GM19099 (cell line): ENCODE data around the gene HOXA11.

ENCODE experiments used
- POLR2A ChIP-seq: IDR thresholded peaks from 3 replicates; pipeline ENCODE4 v1.6.1; 2011; ENCODE audit warnings: low read depth; ENCODE audit not compliant: insufficient read length; ENCODE audit errors: extremely low read depth

Gene HOXA11

DNA sequence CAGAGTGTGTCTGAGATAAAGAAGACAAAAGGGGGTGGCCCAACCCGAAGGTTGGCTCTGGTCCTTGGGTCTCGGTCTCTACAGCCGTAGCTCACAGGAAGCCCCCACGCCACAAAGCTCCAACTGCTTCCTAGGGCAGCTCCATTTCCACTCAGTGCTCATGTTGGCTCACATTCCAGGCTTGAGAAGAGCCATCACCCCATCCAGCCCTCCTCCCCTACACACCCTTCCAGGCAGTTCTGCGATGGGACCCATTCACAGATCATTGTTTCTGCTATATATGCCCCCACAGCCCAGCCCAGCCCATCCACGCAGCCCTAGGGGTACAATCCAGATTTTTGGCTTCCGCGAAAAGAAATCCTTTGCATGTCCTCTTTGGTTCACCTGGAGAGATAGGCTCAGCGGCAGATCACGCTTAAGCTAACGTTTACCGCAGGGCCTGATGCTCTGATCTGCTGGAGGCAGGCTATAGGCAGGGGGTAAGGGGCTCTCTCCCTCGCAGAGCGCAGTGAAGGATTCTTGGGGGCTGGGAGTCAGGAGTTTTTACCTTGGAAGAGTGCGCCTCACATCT lies 6.2 kb upstream of the HOXA11 start:
- no peak for TF ChIP-seq POLR2A

- TF ChIP-seq POLR2A = no peak
Measured at GRCh38 chr7:27189997-27190748, 5.1 kb upstream of the HOXA11 start.

DNA sequence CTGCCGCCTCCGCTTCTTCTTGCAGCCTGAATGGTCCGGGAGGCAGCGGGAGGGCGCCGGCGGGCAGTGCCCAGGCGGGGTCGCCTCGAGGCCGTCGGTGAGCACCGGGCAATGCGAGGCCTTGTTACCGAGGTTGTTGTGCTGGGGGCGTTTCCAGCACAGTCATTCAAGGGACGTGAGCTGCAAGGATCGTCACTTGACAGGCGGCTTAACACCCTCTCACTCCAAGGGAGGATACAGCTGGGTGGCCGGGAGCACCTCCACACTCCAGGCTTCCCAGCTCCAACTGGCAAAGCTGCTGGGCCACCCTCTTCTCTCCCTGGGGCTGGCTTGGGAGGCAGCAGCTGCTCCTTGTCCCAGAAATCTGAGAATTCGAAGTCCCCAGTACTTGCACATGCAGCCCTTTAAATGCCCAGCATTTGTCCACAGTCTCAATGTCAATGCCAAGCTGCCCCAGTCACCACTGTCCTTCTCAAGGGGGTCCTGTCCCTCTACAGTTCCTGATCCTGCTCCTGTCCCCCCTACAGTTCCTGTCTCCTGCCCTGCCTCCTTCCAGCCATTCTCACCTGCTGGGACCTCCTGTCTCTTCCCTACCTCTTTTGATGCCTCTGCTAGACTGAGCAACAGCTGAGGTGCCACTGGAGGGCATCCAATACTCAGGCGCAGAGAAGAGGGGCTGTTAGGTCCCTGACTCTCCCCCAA lies 4.4 kb upstream of the HOXA11 start:
- TF ChIP-seq POLR2A = no peak

- no peak for TF ChIP-seq POLR2A
Measured at GRCh38 chr7:27188386-27189294, 3.6 kb upstream of the HOXA11 start.

DNA sequence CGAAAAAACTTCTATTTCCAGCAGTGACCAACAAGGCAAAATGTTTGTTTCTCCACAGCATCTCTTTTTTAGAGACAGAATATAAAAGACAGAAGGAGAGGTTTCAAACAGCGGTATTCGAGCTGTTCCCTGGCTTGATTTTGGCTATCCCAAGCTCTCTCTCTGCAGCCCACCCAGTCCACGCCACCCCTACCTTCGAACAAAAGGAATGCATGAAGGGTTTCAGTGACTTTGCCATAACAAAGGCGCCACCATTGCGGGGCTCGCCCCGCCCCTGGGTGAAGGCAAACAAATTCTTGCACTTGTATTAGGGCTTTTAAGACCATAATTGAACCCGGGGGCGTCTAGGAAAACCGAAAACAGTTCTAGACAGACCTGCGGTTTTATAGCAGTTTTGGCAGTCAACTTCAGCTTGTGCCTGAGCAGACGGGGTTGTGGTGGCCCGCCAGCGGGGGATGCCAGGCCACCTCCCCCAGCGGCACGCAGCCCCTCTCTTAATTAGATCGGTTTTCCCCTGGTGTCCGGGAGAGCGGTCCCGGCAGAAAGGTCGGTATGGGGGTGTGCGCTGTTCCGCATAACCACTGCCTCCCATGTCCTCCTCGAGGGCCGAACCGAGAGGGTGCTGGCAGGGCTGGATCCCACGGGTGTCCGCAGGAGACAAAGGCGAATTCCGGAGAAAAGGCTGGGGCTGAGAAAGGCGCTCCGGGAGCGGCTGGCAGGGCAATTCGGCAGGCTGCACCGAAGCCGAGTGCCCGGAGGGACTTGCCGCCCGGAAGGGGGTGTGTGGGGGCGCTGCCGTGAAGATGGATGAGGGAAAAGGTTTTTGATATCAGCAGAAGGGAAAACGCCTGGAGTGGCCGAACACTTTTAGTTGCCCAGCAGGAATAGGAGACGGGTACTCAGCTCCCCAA lies 2.7 kb upstream of the HOXA11 start:
- TF ChIP-seq POLR2A = no peak

DNA sequence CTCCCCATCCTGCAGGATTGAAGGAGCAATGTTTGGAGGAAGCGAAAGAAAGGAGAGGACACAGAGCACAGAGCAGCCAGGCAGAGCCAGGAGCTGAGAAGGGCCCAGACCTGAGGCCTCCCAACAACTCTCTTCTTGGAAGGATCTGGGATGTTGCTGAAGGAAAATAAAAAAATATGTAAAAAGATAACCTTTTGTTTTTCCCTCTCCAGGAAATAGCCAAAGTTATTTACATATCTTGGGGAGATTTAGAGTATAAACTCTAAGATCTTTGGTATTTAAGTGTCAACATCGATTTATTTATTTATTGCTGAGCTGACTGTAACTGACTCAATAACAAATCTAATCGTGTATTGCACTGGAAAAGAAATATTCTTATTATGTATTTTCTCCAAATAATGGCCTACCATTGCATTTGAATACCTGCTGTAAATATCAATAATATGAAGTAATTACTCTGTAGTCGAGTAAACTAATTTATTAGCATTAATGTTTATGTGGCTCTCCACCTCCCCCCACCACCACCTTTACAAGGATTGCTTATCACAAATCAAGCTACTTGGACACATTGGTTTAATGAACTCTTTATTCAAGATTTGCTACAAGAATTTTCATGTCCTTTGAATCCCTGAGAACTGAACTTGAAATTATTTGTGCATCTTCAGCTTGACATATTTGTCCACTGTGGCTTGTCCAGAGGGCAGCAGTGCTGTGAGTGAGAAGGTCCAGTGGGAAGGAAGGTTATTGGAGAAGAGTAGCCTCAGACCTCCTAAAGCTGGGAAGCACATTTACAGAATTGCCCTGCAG lies 1.8 kb upstream of the HOXA11 start:
- TF ChIP-seq POLR2A = no peak

GRCh38 chr7:27185854-27186667 lies 1.0 kb upstream of the HOXA11 start:
- no peak for TF ChIP-seq POLR2A

GRCh38 chr7:27184337-27185012 lies 557 bp downstream of the HOXA11 start:
- no peak for TF ChIP-seq POLR2A

DNA sequence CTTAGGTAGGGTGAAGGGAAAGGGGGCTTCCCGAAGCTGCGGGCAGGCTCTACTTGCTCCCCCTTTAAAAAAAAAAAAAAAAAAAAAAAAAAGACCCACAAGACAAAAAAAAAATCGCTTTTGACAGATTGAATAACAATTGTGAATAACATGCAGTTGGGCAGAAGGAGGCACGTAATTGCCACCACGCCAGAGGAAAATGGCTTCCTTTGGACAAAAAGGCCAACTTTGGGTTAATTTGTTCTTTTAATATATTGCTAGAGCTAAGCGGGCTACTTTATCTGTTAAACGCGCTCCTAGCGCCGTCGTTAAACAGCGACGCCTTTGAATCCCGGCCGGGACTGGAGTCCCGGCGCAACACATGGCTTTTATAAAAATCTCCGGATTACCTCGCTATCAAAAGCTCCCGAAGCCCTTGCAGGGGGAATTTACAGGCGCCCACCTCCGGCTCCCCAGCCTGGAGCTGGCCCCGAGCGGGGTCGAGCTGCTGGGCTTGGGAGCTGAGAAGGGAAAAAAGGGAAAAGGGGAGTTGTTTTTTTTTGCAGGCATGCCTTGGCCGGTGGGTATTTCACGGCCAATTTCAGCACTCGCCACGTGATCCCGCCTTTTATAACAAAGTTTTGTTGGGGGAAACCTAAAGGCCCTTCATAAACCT lies 1.2 kb downstream of the HOXA11 start:
- no peak for TF ChIP-seq POLR2A

GRCh38 chr7:27182861-27183681 lies 2.0 kb downstream of the HOXA11 start:
- no peak for TF ChIP-seq POLR2A
